ENCODE measurements around the gene RASL11A.
"Not testable (repeated sequence)": the region's sequence is repeated elsewhere in the genome, so short reads cannot be mapped to it uniquely, and the experiment has no call there.

RASL11A gene

DNA sequence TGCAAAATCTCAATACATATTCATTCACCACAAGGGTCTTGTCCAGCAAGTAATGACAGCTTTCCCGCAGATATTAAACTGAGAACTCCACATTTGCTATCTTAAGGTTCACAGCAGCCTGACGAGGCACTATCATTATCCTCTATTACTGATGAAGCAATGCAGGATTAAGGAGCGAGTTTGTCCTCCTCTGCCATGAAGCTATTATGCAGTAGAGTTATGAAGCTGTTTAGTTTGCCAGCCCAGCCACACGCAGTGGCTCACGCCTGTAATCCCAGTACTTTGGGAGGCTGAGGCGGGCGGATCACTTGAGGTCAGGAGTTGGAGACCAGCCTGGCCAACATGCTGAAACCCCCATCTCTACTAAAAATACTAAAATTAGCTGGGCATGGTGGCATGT lies 29.8 kb downstream of the RASL11A start:
- not testable (repeated sequence) for DNase-seq (ENCODE audit: low read depth)

DNA sequence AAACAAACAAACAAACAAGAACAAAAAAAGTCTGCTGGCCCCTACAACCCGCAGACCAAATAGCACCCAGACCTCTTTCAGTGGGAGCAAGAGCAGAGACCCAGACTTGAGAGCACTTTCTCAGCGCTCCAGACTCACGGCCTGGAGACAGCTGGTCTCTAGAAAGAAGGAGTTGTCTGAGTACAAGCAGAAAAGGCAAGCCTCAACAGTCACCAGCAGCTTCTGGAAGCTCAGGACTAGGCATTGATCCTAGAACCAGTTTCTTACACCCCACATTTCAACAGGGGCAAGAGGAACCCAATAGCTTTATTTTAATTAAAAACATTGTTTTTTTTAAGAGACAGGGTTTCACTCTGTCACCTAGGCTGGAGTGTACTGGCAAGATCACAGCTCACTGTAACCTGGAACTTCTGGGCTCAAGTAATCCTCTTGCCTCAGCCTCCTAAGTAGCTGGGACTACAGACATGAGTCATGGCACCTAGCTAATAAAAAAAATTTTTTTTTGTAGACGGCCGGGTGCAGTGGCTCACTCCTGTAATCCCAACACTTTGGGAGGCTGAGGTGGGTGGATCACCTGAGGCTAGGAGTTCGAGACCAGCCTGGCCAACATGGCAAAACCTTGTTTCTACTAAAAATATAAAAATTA lies 30.4 kb downstream of the RASL11A start:
- DNase-seq (ENCODE audit: low read depth), result no peak

DNA sequence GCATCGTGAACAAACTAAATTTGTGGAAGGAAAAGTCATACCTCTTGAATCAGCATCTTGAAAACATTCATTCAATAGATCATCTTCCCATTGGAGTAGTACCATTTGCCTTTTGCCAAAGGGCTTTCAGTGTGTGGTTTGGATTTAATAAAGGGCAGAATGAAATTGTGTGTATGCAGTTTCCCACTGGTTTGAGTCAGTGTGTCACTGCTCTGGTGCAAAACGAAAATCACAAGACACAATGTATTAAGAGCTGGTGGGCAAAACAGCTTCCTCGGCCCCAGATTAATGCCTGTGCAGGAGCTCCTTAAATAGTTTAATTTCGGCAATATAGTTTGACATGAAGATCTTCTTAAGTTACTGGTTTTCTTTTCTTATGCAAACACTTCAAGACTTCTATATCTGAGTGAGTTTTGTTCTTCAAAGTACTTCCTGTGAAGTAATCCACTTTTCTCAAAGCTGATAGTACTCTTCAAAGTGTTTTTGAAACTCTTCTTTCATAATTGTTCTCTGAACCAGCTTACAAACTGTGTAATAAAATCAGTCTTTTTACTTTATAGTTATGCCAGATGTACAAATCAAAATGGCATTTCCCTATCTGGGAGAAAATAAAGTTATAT lies 32.1 kb downstream of the RASL11A start:
- no peak for DNase-seq (ENCODE audit: low read depth)

DNA sequence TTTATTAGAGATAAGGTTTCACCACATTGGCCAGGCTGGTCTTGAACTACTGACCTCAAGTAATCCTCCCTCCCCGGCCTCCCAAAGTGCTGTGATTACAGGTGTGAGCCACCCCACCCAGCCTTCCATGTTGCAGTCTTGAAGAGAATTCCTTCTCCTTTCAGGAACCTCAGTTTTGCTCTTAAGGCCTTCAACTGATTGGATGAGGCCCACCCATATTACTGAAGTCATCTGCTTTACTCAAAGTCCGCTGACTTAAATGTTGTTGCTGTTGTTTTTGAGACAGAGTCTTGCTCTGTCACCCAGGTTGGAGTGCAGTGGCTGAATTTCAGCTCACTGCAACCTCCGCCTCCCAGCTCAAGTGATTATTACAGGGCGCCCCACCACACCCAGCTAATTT lies 33.5 kb downstream of the RASL11A start:
- no peak for DNase-seq (ENCODE audit: low read depth)

- no peak for DNase-seq (ENCODE audit: low read depth)
Measured at GRCh38 chr13:27304611-27305010, 34.0 kb downstream of the RASL11A start.

GRCh38 chr13:27306364-27306763 lies 35.7 kb downstream of the RASL11A start:
- DNase-seq (ENCODE audit: low read depth), result no peak

DNA sequence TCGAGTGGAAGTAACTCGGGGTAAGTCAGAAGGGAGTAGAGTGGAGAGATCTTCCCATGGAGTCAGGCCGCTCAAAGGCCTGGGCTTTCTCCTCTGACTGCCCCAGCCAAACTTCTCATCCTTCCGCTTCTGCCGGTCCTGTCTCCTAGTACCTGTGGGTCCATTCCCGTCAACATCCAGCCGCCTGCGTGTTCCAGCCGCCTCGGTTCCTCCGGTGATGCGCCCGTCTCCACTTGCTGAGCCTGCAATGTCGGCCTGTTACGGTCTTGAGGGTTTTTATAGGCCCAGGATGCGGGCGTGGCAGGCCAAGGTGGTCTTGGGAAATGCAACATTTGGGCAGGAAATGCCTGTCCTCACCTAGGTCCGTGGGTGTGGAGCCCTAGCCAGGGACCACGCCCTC lies 38.3 kb downstream of the RASL11A start:
- no peak for DNase-seq (ENCODE audit: low read depth)

DNA sequence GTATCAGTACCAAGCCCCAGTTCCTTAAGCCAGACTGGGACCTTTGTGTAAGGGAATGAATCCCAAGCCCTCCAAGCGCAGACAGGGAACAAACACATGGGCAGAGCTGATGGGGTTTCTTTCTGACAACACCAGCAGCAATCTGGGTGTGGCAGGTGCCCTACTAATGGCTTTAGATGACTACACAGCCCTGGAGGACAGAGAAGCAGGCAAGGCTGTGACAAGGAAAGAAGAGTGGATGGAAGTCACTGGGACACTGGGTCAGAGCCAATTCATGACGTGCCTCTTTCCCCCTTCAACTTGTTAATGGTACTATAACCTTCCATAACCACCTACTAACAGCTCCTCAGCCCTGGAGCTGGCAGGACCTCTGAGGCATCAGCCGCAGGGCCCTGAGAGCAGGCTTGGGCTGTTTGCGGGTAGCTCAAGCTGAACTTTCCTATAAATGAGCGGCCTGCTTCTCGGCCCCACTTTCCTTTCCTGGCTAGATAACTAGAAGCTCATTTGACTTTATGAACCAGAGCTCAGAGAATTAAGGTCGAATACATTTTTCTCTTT lies 38.9 kb downstream of the RASL11A start:
- DNase-seq (ENCODE audit: low read depth), result no peak

DNA sequence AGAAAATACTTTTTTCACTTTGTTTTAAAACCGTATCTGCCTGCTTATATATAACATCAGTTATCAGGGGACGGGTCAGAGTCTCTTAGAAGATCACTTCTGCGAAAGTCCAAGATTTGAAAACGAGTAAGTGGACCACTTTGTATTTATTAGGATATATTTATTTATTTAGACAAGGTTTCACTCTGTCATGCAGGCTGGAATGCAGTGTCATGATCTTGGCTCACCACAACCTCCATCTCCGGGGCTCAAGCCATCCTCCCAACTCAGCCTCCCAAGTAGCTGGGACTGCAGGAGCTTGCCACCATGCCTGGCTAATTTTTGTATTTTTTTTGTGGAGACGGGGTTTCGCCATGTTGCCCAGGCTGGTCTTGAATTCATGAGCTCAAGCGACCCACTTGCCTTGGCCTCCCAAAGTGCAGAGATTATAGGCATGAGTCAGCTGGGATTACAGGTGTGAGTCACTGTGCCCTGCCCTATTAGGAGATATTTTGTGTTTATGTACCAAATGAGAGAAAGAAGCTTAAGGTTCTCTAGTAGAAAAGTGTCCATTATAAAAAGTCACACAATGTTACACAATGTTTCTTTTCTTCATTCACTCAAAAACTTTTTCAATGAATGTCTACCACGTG lies 39.5 kb downstream of the RASL11A start:
- no peak for DNase-seq (ENCODE audit: low read depth)

DNA sequence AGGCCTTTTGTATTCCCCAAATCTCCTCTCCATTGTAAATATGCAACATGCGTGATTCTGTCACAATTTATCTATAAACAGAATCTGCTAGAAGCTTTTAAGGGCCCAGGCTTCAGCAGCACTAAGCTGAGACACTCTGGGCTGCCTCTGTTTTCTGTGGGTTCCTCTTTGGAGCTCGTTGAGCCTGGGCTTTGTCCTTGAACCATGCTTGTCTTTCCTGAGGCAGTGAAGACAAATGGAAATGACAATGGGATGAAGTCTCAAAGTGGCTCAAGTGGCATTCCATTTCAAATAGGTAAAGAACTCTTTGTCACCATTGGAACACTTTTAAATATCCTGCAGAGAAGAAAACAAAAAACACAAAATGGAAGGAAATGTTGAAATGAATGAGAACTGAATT lies 40.3 kb downstream of the RASL11A start:
- no peak for DNase-seq (ENCODE audit: low read depth)

DNA sequence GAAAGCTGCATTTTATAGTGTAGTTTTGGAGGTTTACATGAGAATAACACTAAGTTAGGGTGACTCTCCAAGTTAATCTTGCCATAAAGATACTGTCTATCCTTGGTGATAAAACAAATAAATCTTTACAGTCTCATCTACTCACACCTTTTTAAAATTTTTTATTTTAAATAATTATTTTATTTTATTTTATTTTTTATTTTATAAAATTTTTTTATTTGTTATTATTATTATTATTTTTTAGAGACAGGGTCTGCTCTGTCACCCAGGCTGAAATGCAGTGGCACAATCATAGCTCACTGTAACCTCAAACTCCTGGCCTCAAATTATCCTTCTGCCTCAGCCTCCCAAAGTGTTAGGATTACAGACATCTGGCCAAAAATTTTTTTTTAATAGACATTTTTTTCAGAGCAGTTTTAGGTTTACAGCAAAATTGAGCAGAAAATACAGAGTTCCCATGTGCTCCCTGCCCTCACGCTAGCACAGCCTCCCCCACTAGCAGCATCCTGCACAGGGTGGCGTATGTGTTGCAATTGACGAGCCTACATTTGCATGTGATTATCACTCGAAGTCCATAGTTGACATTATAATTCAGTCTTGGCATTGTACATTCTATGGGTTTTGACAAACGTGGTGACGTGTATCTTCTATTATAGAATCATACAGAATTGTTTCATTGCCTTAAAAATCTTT lies 41.0 kb downstream of the RASL11A start:
- no peak for DNase-seq (ENCODE audit: low read depth)

- DNase-seq (ENCODE audit: low read depth), result no peak
Measured at GRCh38 chr13:27313770-27314169, 43.1 kb downstream of the RASL11A start.

DNA sequence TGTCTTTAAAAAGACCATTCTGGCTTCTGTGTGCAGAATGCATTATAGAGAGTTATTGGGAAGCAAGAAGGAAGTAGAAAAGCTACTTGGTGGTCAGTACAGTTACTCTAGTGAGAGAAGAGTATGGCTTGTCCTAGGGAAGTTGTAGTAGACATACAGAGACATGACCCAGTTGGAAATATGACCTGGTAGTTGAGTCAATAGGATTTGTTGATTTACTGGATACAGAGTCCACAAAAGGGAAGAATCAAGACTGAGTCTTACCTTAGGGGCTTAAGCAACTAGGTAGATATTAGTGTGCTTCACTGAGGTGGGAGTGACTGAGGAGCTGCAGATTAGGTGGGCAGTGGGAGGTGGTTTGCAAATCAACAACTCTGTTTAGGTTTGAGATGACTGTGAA lies 48.8 kb downstream of the RASL11A start:
- no peak for DNase-seq (ENCODE audit: low read depth)

GRCh38 chr13:27321468-27322431 lies 51.1 kb downstream of the RASL11A start:
- DNase-seq (ENCODE audit: low read depth), result no peak

GRCh38 chr13:27322443-27322842 lies 51.8 kb downstream of the RASL11A start:
- DNase-seq (ENCODE audit: low read depth), result not testable (repeated sequence)
